Nucleus accumbens (tissue), 56 donors: ENCODE results near the gene RASSF1.

ENCODE experiments used
- DNase-seq, 56 donors: peaks; one replicate each; lab custom pipeline; 2025; lab: John Stamatoyannopoulos, UW

RASSF1 gene

GRCh38 chr3:50304601-50305000, 36.0 kb downstream of the RASSF1 start:
- no peak for DNase-seq

GRCh38 chr3:50303013-50303815, 37.4 kb downstream of the RASSF1 start, which contains the start of gene HYAL1:
HYAL1 (minus strand) TSS chr3:50303574; CDS start chr3:50302956, 618 bp downstream.
- DNase-seq, result no peak

- no peak for DNase-seq
Measured at GRCh38 chr3:50302095-50303012, 38.3 kb downstream of the RASSF1 start.

- no peak for DNase-seq
Measured at GRCh38 chr3:50300681-50301254, 39.9 kb downstream of the RASSF1 start.

GRCh38 chr3:50299929-50300680, 40.5 kb downstream of the RASSF1 start:
- peak in 35 of 56 donors; percentile 36 to 80 (median 69) for DNase-seq

- DNase-seq, result no peak
Measured at GRCh38 chr3:50299638-50299928, 41.1 kb downstream of the RASSF1 start.

- peak; percentile 76 to 100 (median 100) for DNase-seq
Measured at GRCh38 chr3:50298836-50299637, 41.6 kb downstream of the RASSF1 start, which contains the start of the genes HYAL3 and NAA80. HYAL3 (minus strand) TSS chr3:50299405; CDS start chr3:50295602, 3,803 bp downstream. NAA80 (minus strand) TSS chr3:50299405; CDS start chr3:50297463, 1,942 bp downstream.

GRCh38 chr3:50297896-50298725, 42.5 kb downstream of the RASSF1 start:
- DNase-seq, result no peak

- DNase-seq, result no peak
Measured at GRCh38 chr3:50297384-50297775, 43.3 kb downstream of the RASSF1 start.

- no peak for DNase-seq
Measured at GRCh38 chr3:50296721-50297383, 43.8 kb downstream of the RASSF1 start.

GRCh38 chr3:50295553-50296431, 44.8 kb downstream of the RASSF1 start:
- DNase-seq, result peak in 5 of 56 donors; percentile 12 to 44 (median 39)

- DNase-seq, result no peak
Measured at GRCh38 chr3:50294492-50295403, 45.9 kb downstream of the RASSF1 start.

GRCh38 chr3:50294089-50294488, 46.5 kb downstream of the RASSF1 start:
- no peak for DNase-seq

GRCh38 chr3:50293079-50293801, 47.4 kb downstream of the RASSF1 start:
- DNase-seq, result no peak
